Sigmoid colon (tissue), 7 donors: ENCODE measurements around the gene SMC3. TPM values are rescaled to one million over a fixed set of nuclear protein-coding genes. Genes with fewer than 3 reads are reported as not detected.

Experiments
- DNase-seq: peaks from one replicate; pipeline ENCODE4 v3.0.0-alpha.2; 2019
- H3K27ac ChIP-seq, 4 donors: fragments of 200-600 bp; sonication (generic); one replicate each; pipeline ENCODE4 v1.5.1; 2016 to 2019; ENCODE audit warnings: mild to moderate bottlenecking in 1 of 4
- H3K27me3 ChIP-seq, 3 donors: fragments of 200-600 bp; sonication (generic); one replicate each; pipeline ENCODE4 v1.5.1; 2019; ENCODE audit warnings: mild to moderate bottlenecking in 1 of 3
- H3K36me3 ChIP-seq, 4 donors: fragments of 200-600 bp; sonication (generic); one replicate each; pipeline ENCODE4 v1.5.1; 2016 to 2019
- H3K4me1 ChIP-seq, 4 donors: fragments of 200-600 bp; sonication (generic); one replicate each; pipeline ENCODE4 v1.5.1; 2017 to 2019
- H3K4me3 ChIP-seq, 4 donors: fragments of 200-600 bp; sonication (generic); one replicate each; pipeline ENCODE4 v1.5.1; 2017 to 2019; ENCODE audit warnings: mild to moderate bottlenecking in 2 of 4, moderate library complexity in 1 of 4
- H3K9me3 ChIP-seq, 4 donors: fragments of 200-600 bp in 3 of 4; sonication (generic) in 3 of 4; one replicate each; pipeline versions ENCODE4 v1.5.1 to v1.6.1; 2013 to 2019
- CTCF ChIP-seq, 4 experiments: fragments of 450-650 bp in 3 of 4; fragments of 200-600 bp in 1 of 4; IDR thresholded peaks; one replicate each; pipeline ENCODE4 v1.5.1; 2016 to 2019; ENCODE audit warnings: antibody characterized with exemption in 4 of 4, mild to moderate bottlenecking in 3 of 4, moderate library complexity in 2 of 4
- EP300 ChIP-seq, 4 donors: sonication (generic); formaldehyde crosslinking; IDR thresholded peaks; one replicate each; pipeline ENCODE4 v1.6.1; 2017; ENCODE audit warnings: antibody characterized with exemption in 4 of 4
- POLR2A ChIP-seq, 2 donors: fragments of 450-650 bp; IDR thresholded peaks; one replicate each; pipeline ENCODE4 v1.6.1; 2016; ENCODE audit warnings: antibody characterized with exemption in 2 of 2, mild to moderate bottlenecking in 2 of 2, moderate library complexity in 2 of 2
- POLR2AphosphoS5 ChIP-seq, 4 donors: sonication (generic); formaldehyde crosslinking; IDR thresholded peaks; one replicate each; pipeline ENCODE4 v1.6.1; 2017; ENCODE audit warnings: antibody characterized with exemption in 4 of 4
- WGBS, 2 donors: extraction: QIAGEN DNeasy Blood & Tissue Kit; methylation state at CpG; one replicate each; pipeline ENCODE4 v1.1.7; 2013; 5-methylcytosine and 5-hydroxymethylcytosine counted together
- intact Hi-C: fragments of 100-400 bp; cut with DNase I; formaldehyde crosslinking; loops from one replicate; pipeline ENCODE4 v1.15.1; 2023
- polyA plus RNA-seq, 3 donors: library from polyadenylated mRNA; stranded (reverse); fragments of 200-250 nt; gene quantifications; one replicate each; pipeline ENCODE4 v1.2.3, GENCODE V29; 2013
- total RNA-seq, 4 donors: library from RNA; depleted of rRNA; stranded (reverse); fragments of >200 nt; gene quantifications; one replicate each; pipeline ENCODE4 v1.1.0, GENCODE V29; 2016
- donor health status: healthy with polysubstance abuse.
- donor health status: Bipolar disorder and iron deficiency.
- donor health status: healthy.

The SMC3 gene
- total and polyA plus RNA-seq, 7 donors, result 12.6 to 43.5 (median 27.2) TPM

- Histone ChIP-seq H3K9me3 (no peaks in the 10 kb centered on the region), H3K27me3 (no peaks in the 10 kb centered on the region), H3K4me1 (no peaks in the 10 kb centered on the region), H3K36me3 (no peaks in the 10 kb centered on the region), H3K27ac (no peak overlapping the region), H3K4me3 (no peak overlapping the region)
- 50 to 61% methylated on average over 12 of the region's 12 CpGs for WGBS, 2 donors
- TF ChIP-seq EP300 (IDR thresholded peaks at IDR 0.05) (no peak), CTCF (IDR thresholded peaks at IDR 0.05) (peak in 3 of 4 experiments; percentile 7 to 27 (median 22))
- intact Hi-C loops, result no loop called here
- DNase-seq, result no peak
These were observed 31.3 kb upstream of the SMC3 start for GRCh38 chr10:110535958-110536891.

- Histone ChIP-seq H3K4me1 (no peaks in the 10 kb centered on the region), H3K27ac (no peak overlapping the region), H3K36me3 (no peaks in the 10 kb centered on the region), H3K4me3 (no peak overlapping the region), H3K27me3 (no peaks in the 10 kb centered on the region), H3K9me3 (no peaks in the 10 kb centered on the region)
- TF ChIP-seq EP300 (IDR thresholded peaks at IDR 0.05) (no peak), POLR2A (IDR thresholded peaks at IDR 0.05) (no peak), POLR2AphosphoS5 (IDR thresholded peaks at IDR 0.05) (no peak), CTCF (IDR thresholded peaks at IDR 0.05) (no peak)
- WGBS, 2 donors, result 91 to 95% methylated on average over 4 of the region's 4 CpGs
- no peak for DNase-seq
- intact Hi-C loops, result no loop called here
These were observed 28.4 kb upstream of the SMC3 start for GRCh38 chr10:110539091-110539490.

GRCh38 chr10:110540031-110540430, 27.5 kb upstream of the SMC3 start:
- 48 to 65% methylated on average over 1 of the region's 1 CpG for WGBS, 2 donors
- Histone ChIP-seq H3K27ac (no peak overlapping the region), H3K9me3 (no peaks in the 10 kb centered on the region), H3K4me1 (no peaks in the 10 kb centered on the region), H3K36me3 (no peaks in the 10 kb centered on the region), H3K27me3 (no peaks in the 10 kb centered on the region), H3K4me3 (no peak overlapping the region)
- no peak for DNase-seq
- TF ChIP-seq CTCF (IDR thresholded peaks at IDR 0.05), result no peak
- intact Hi-C loops, result no loop called here

GRCh38 chr10:110544958-110545537, 22.4 kb upstream of the SMC3 start:
- Histone ChIP-seq H3K9me3 (no peaks in the 10 kb centered on the region), H3K4me1 (peaks cover 0 to 4% (median 0%) of the 10 kb centered on the region in 4 donors), H3K27me3 (no peaks in the 10 kb centered on the region), H3K36me3 (no peaks in the 10 kb centered on the region), H3K27ac (no peak overlapping the region), H3K4me3 (no peak overlapping the region)
- no peak for TF ChIP-seq POLR2AphosphoS5 (IDR thresholded peaks at IDR 0.05)
- no peak for TF ChIP-seq EP300 (IDR thresholded peaks at IDR 0.05)
- no peak for TF ChIP-seq CTCF (IDR thresholded peaks at IDR 0.05)
- no peak for TF ChIP-seq POLR2A (IDR thresholded peaks at IDR 0.05)
- DNase-seq, result no peak
- intact Hi-C loops, result loop anchor here (5.0 kb wide), 2 partner anchors 43 to 408 kb away; no protein-coding TSS in a partner anchor
